Ectodermal cell (in vitro differentiated cells): ENCODE results near the gene HS3ST2.

Experiments used
- H3K27ac ChIP-seq: 2 replicates; pipeline ENCODE4 v1.7.0; 2013; ENCODE audit warnings: mild to moderate bottlenecking, low read depth, low read length; ENCODE audit not compliant: insufficient read depth, poor library complexity, severe bottlenecking
- H3K27me3 ChIP-seq: 2 replicates; pipeline ENCODE4 v1.7.0; 2013; ENCODE audit warnings: mild to moderate bottlenecking, low read length; ENCODE audit not compliant: insufficient read depth, control insufficient read depth, poor library complexity, severe bottlenecking
- H3K36me3 ChIP-seq: one replicate; pipeline ENCODE4 v1.7.0; 2013; ENCODE audit warnings: low read length; ENCODE audit not compliant: control insufficient read depth, insufficient read depth
- H3K4me1 ChIP-seq: one replicate; pipeline ENCODE4 v1.7.0; 2013; ENCODE audit warnings: low read length; ENCODE audit not compliant: control insufficient read depth, insufficient read depth
- H3K4me3 ChIP-seq: 2 replicates; pipeline ENCODE4 v1.7.0; 2013; ENCODE audit warnings: low read depth, low read length, control low read depth; ENCODE audit not compliant: insufficient read depth
- H3K9me3 ChIP-seq: 2 replicates; pipeline ENCODE4 v1.7.0; 2013; ENCODE audit warnings: mild to moderate bottlenecking, low read length, moderate library complexity; ENCODE audit not compliant: control insufficient read depth
- WGBS, 2 experiments: methylation state at CpG; one replicate each; pipeline ENCODE4 v1.1.7; 2013; ENCODE audit warnings: missing lambda C conversion rate in 2 of 2; 5-methylcytosine and 5-hydroxymethylcytosine counted together

The HS3ST2 gene

GRCh38 chr16:22868593-22869224 lies 54.7 kb downstream of the HS3ST2 start:
- Histone ChIP-seq H3K27me3 (no peaks in the 10 kb centered on the region), H3K36me3 (no peaks in the 10 kb centered on the region), H3K27ac (no peak overlapping the region), H3K4me3 (no peak overlapping the region), H3K4me1 (no peaks in the 10 kb centered on the region), H3K9me3 (no peaks in the 10 kb centered on the region)
- 92 to 94% methylated on average over 5 of the region's 5 CpGs for WGBS, 2 experiments

GRCh38 chr16:22871861-22872260 lies 57.9 kb downstream of the HS3ST2 start:
- H3K36me3 ChIP-seq: no peaks in the 10 kb centered on the region
- WGBS, 2 experiments: 91 to 94% methylated on average over 4 of the region's 4 CpGs

GRCh38 chr16:22874394-22874793 lies 60.4 kb downstream of the HS3ST2 start:
- H3K9me3 ChIP-seq: no peaks in the 10 kb centered on the region
- H3K36me3 ChIP-seq: no peaks in the 10 kb centered on the region
- H3K27me3 ChIP-seq: no peaks in the 10 kb centered on the region
- WGBS, 2 experiments: 93 to 95% methylated on average over 4 of the region's 4 CpGs
- no peaks in the 10 kb centered on the region for H3K4me1 ChIP-seq
- no peak overlapping the region for H3K27ac ChIP-seq
- H3K4me3 ChIP-seq: no peak overlapping the region

More at GRCh38 chr16:22871861-22872260, 57.9 kb downstream of the HS3ST2 start:
- no peaks in the 10 kb centered on the region for H3K4me1 ChIP-seq
- H3K27me3 ChIP-seq: no peaks in the 10 kb centered on the region
- no peaks in the 10 kb centered on the region for H3K9me3 ChIP-seq
- H3K27ac ChIP-seq: no peak overlapping the region
- H3K4me3 ChIP-seq: no peak overlapping the region

- no peaks in the 10 kb centered on the region for H3K4me1 ChIP-seq
- no peaks in the 10 kb centered on the region for H3K36me3 ChIP-seq
- no peaks in the 10 kb centered on the region for H3K27me3 ChIP-seq
- no peaks in the 10 kb centered on the region for H3K9me3 ChIP-seq
- WGBS, 2 experiments: 91% methylated on average over 6 of the region's 6 CpGs
- no peak overlapping the region for H3K4me3 ChIP-seq
- no peak overlapping the region for H3K27ac ChIP-seq
Observed at GRCh38 chr16:22878955-22879354, 65.0 kb downstream of the HS3ST2 start.

- 86 to 89% methylated on average over 6 of the region's 6 CpGs for WGBS, 2 experiments
- no peak overlapping the region for H3K4me3 ChIP-seq
Observed at GRCh38 chr16:22879466-22879865, 65.5 kb downstream of the HS3ST2 start.

GRCh38 chr16:22882981-22883380 lies 69.0 kb downstream of the HS3ST2 start:
- Histone ChIP-seq H3K9me3 (no peaks in the 10 kb centered on the region), H3K36me3 (no peaks in the 10 kb centered on the region), H3K4me1 (no peaks in the 10 kb centered on the region), H3K27me3 (no peaks in the 10 kb centered on the region), H3K4me3 (no peak overlapping the region), H3K27ac (no peak overlapping the region)

More at GRCh38 chr16:22879466-22879865, 65.5 kb downstream of the HS3ST2 start:
- Histone ChIP-seq H3K27ac (no peak overlapping the region), H3K4me1 (no peaks in the 10 kb centered on the region), H3K27me3 (no peaks in the 10 kb centered on the region), H3K36me3 (no peaks in the 10 kb centered on the region), H3K9me3 (no peaks in the 10 kb centered on the region)

- 91 to 94% methylated on average over 3 of the region's 3 CpGs for WGBS, 2 experiments
- H3K27me3 ChIP-seq: no peaks in the 10 kb centered on the region
- no peaks in the 10 kb centered on the region for H3K36me3 ChIP-seq
- no peak overlapping the region for H3K27ac ChIP-seq
- H3K4me3 ChIP-seq: no peak overlapping the region
- no peaks in the 10 kb centered on the region for H3K4me1 ChIP-seq
- no peaks in the 10 kb centered on the region for H3K9me3 ChIP-seq
Observed at GRCh38 chr16:22885951-22886350, 72.0 kb downstream of the HS3ST2 start.

GRCh38 chr16:22886927-22887326 lies 73.0 kb downstream of the HS3ST2 start:
- H3K4me3 ChIP-seq: no peak overlapping the region
- H3K9me3 ChIP-seq: no peaks in the 10 kb centered on the region
- H3K27ac ChIP-seq: no peak overlapping the region
- no peaks in the 10 kb centered on the region for H3K36me3 ChIP-seq
- WGBS, 2 experiments: 91 to 97% methylated on average over 1 of the region's 1 CpG
- H3K27me3 ChIP-seq: no peaks in the 10 kb centered on the region
- H3K4me1 ChIP-seq: no peaks in the 10 kb centered on the region

- Histone ChIP-seq H3K27ac (no peak overlapping the region), H3K9me3 (no peaks in the 10 kb centered on the region), H3K4me3 (no peak overlapping the region), H3K36me3 (no peaks in the 10 kb centered on the region), H3K4me1 (no peaks in the 10 kb centered on the region), H3K27me3 (no peaks in the 10 kb centered on the region)
- WGBS, 2 experiments: 85 to 91% methylated on average over 6 of the region's 6 CpGs
Observed at GRCh38 chr16:22887445-22887844, 73.5 kb downstream of the HS3ST2 start.

GRCh38 chr16:22888791-22889190 lies 74.8 kb downstream of the HS3ST2 start:
- Histone ChIP-seq H3K36me3 (no peaks in the 10 kb centered on the region), H3K4me1 (no peaks in the 10 kb centered on the region), H3K4me3 (no peak overlapping the region), H3K27ac (no peak overlapping the region), H3K9me3 (no peaks in the 10 kb centered on the region), H3K27me3 (no peaks in the 10 kb centered on the region)
- 67 to 74% methylated on average over 4 of the region's 4 CpGs for WGBS, 2 experiments

- WGBS, 2 experiments: 93 to 95% methylated on average over 7 of the region's 7 CpGs
Observed at GRCh38 chr16:22890976-22891375, 77.0 kb downstream of the HS3ST2 start.

More at GRCh38 chr16:22890976-22891375, 77.0 kb downstream of the HS3ST2 start:
- H3K36me3 ChIP-seq: no peaks in the 10 kb centered on the region
- no peaks in the 10 kb centered on the region for H3K9me3 ChIP-seq
- H3K27ac ChIP-seq: no peak overlapping the region
- no peak overlapping the region for H3K4me3 ChIP-seq
- H3K4me1 ChIP-seq: no peaks in the 10 kb centered on the region
- H3K27me3 ChIP-seq: no peaks in the 10 kb centered on the region
